ENCODE measurements around the gene STK10. TPM values are rescaled to one million over a fixed set of nuclear protein-coding genes. Genes with fewer than 3 reads are reported as not detected.

Gene STK10
- total and polyA plus RNA-seq, 4 donors, result 17.2 to 65.4 (median 43.6) TPM

DNA sequence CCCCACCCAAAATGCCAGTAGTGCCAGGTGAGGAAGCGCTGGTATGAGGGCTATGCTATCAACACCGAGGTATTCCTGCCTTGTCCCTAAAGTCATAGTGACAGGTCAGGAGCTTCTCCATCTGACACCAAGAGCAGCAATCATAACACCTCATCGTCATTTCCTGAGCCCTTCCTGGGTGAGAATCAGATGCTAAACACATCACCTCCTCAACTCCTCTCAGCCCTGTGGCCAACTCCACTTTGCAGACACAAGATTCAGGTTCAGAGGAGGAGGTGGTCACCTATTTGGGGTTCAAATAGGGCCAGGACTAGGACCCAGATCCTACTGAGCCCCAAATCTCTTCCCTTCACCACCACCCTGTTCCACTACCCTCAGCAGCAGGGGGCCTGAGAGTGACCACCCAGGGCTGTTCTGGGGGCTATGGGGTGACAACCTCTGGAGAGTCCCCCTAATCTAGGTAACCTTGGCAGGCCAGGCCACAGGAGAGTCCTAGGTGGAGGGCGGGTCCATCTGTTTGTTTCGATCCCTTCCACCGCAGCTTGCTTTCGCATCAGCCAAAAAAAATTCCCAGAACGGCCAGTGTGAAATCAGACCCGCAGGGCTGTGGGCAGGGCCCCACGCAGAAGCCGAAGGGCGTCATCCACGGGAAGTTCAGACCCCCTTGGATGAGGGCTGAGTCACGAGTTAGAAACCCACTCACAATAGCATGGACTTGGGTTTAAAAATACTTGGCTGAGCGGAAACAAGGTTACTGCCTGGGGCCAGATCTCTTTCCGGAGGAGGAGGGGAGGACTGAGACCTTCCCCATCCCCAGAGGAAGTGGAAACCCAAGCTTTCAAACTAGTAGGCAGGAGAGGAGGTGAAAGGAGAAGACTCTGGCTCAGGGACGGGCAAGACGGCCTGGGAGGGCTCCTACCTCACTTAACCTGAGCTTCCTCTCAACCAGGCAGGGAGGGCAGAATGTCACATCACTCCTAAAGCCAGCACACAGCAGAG, 8.7 kb downstream of the STK10 start:
- H3K27me3 ChIP-seq (ENCODE audit: control insufficient read depth in 3 of 3, insufficient read depth in 3 of 3, low read length in 2 of 3), result no peaks in the 10 kb centered on the region
- no peaks in the 10 kb centered on the region for H3K36me3 ChIP-seq (ENCODE audit: control insufficient read depth in 4 of 4, insufficient read depth in 4 of 4, low read length in 4 of 4)
- ATAC-seq (ENCODE audit: insufficient read depth, low FRiP score), result no peak
- peak overlapping the region; percentile 42 to 87 for H3K27ac ChIP-seq (ENCODE audit: low read depth in 1 of 2, low read length in 1 of 2)
- peaks cover 0 to 21% (median 2%) of the 10 kb centered on the region in 5 donors for H3K4me1 ChIP-seq (ENCODE audit: control insufficient read depth in 5 of 5, insufficient read depth in 5 of 5, low read length in 5 of 5)
- 16 to 39% methylated on average over 18 of the region's 18 CpGs for WGBS, 2 donors
- TF ChIP-seq, protein P1, sequence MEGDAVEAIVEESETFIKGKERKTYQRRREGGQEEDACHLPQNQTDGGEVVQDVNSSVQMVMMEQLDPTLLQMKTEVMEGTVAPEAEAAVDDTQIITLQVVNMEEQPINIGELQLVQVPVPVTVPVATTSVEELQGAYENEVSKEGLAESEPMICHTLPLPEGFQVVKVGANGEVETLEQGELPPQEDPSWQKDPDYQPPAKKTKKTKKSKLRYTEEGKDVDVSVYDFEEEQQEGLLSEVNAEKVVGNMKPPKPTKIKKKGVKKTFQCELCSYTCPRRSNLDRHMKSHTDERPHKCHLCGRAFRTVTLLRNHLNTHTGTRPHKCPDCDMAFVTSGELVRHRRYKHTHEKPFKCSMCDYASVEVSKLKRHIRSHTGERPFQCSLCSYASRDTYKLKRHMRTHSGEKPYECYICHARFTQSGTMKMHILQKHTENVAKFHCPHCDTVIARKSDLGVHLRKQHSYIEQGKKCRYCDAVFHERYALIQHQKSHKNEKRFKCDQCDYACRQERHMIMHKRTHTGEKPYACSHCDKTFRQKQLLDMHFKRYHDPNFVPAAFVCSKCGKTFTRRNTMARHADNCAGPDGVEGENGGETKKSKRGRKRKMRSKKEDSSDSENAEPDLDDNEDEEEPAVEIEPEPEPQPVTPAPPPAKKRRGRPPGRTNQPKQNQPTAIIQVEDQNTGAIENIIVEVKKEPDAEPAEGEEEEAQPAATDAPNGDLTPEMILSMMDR (IDR thresholded peaks at IDR 0.05; ENCODE audit: control extremely low read depth, extremely low read depth), result no peak
- H3K9ac ChIP-seq (ENCODE audit: insufficient read depth in 1 of 2, low read length in 2 of 2), result no peak overlapping the region
- DNase-seq, result peak in 2 of 3 donors; percentile 20 to 67
- no peaks in the 10 kb centered on the region for H3K9me3 ChIP-seq (ENCODE audit: control insufficient read depth in 4 of 4, insufficient read depth in 3 of 4, low read length in 3 of 4)
- no peak overlapping the region for H3K4me3 ChIP-seq

DNA sequence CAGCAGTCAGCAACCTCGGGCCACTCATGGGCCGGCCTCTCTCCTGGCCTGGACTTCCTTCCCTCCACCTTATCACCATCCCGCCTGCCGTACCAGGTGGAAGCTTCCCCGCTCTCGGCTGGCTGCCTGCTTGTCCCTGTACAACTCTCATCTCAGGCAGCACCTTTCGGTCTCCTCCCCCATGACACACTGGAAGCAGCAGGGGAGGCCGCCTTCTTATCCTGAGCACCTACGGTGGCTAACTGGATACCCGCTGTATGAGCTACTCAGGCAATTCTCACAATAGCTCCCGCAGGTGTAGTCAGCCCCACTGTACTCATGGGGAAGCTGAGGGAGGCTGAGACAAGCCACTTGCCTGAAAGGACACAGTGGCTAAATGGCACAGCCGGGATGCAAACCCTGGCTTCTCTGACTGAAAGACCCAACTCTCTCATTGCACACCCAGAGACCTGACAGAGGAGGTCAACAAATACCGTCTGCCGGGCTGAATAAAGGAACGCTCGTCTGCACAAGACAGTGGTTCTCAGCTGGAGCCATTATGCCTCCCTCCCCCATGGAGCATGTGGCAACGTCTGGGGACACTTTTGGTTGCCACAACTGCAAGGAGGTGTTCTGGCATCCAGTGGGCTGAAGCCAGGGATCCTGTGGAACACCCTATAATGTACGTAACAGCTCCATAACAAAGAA, 9.6 kb downstream of the STK10 start:
- Histone ChIP-seq H3K27ac (ENCODE audit: low read depth in 1 of 2, low read length in 1 of 2) (peak overlapping the region; percentile 30 to 87), H3K9ac (ENCODE audit: insufficient read depth in 1 of 2, low read length in 2 of 2) (no peak overlapping the region), H3K4me1 (ENCODE audit: control insufficient read depth in 5 of 5, insufficient read depth in 5 of 5, low read length in 5 of 5) (peaks cover 0 to 24% (median 2%) of the 10 kb centered on the region in 5 donors), H3K9me3 (ENCODE audit: control insufficient read depth in 4 of 4, insufficient read depth in 3 of 4, low read length in 3 of 4) (no peaks in the 10 kb centered on the region), H3K27me3 (ENCODE audit: control insufficient read depth in 3 of 3, insufficient read depth in 3 of 3, low read length in 2 of 3) (no peaks in the 10 kb centered on the region), H3K4me3 (no peak overlapping the region), H3K36me3 (ENCODE audit: control insufficient read depth in 4 of 4, insufficient read depth in 4 of 4, low read length in 4 of 4) (no peaks in the 10 kb centered on the region)
- WGBS, 2 donors, result 23 to 61% methylated on average over 18 of the region's 18 CpGs
- TF ChIP-seq, protein P1 (IDR thresholded peaks at IDR 0.05; ENCODE audit: control extremely low read depth, extremely low read depth), result no peak
- ATAC-seq (ENCODE audit: insufficient read depth, low FRiP score) (no peak), DNase-seq (peak in 1 of 3 donors; percentile 32)

DNA sequence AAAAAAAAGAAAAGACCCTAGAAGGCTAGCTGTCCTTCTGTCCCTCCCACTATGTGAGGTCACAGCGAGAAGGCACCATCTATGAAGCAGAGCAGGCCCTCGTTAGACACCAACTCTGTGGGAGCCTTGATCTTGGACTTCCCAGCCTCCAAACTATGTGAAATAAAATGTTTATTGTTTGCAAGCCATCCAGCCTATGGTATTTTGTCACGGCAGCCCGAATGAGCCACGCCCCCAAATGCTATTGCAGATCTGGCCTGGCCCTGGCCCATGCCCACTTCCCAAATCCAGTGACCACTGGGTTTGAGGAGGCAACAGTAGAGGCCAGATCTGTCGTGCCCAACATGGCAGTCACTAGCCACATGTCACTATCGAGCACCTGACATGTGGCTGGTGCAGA, 10.8 kb downstream of the STK10 start:
- H3K27me3 ChIP-seq (ENCODE audit: control insufficient read depth in 3 of 3, insufficient read depth in 3 of 3, low read length in 2 of 3), result no peaks in the 10 kb centered on the region
- no peaks in the 10 kb centered on the region for H3K36me3 ChIP-seq (ENCODE audit: control insufficient read depth in 4 of 4, insufficient read depth in 4 of 4, low read length in 4 of 4)
- no peaks in the 10 kb centered on the region for H3K9me3 ChIP-seq (ENCODE audit: control insufficient read depth in 4 of 4, insufficient read depth in 3 of 4, low read length in 3 of 4)
- H3K9ac ChIP-seq (ENCODE audit: insufficient read depth in 1 of 2, low read length in 2 of 2), result no peak overlapping the region
- no peak for ATAC-seq (ENCODE audit: insufficient read depth, low FRiP score)
- peaks cover 0 to 27% (median 2%) of the 10 kb centered on the region in 5 donors for H3K4me1 ChIP-seq (ENCODE audit: control insufficient read depth in 5 of 5, insufficient read depth in 5 of 5, low read length in 5 of 5)
- DNase-seq, result no peak
- H3K4me3 ChIP-seq, result no peak overlapping the region
- WGBS, 2 donors, result 46 to 79% methylated on average over 7 of the region's 7 CpGs
- TF ChIP-seq, protein P1 (IDR thresholded peaks at IDR 0.05; ENCODE audit: control extremely low read depth, extremely low read depth), result no peak
- peak overlapping the region in 1 of 2 donors; percentile 43 for H3K27ac ChIP-seq (ENCODE audit: low read depth in 1 of 2, low read length in 1 of 2)
